Loucy (cell line): ENCODE measurements around the gene PDZD7.

Experiments
- H2AFZ ChIP-seq: fragments of 200-600 bp; sonication (generic); 2 replicates; pipeline ENCODE4 v1.6.0; 2016; ENCODE audit warnings: antibody characterized with exemption, mild to moderate bottlenecking, low read length, moderate library complexity
- H3F3A ChIP-seq: fragments of 200-600 bp; 2 replicates; pipeline ENCODE4 v1.6.0; 2016; ENCODE audit warnings: antibody characterized with exemption, low read depth, mild to moderate bottlenecking
- H3K27me3 ChIP-seq: fragments of 200-600 bp; sonication (generic); 2 replicates; pipeline ENCODE4 v1.6.1; 2014; ENCODE audit warnings: low read length, mild to moderate bottlenecking; ENCODE audit not compliant: insufficient read depth, poor library complexity, severe bottlenecking
- H3K36me3 ChIP-seq: fragments of 200-600 bp; sonication (generic); 2 replicates; pipeline ENCODE4 v1.6.1; 2016; ENCODE audit warnings: low read length; ENCODE audit not compliant: insufficient read depth
- H3K4me1 ChIP-seq: fragments of 200-600 bp; sonication (generic); 2 replicates; pipeline ENCODE4 v1.5.1; 2014; ENCODE audit warnings: low read length, mild to moderate bottlenecking; ENCODE audit not compliant: insufficient read depth, poor library complexity, severe bottlenecking
- H3K4me2 ChIP-seq: fragments of 200-600 bp; sonication (generic); 2 replicates; pipeline ENCODE4 v1.6.0; 2014; ENCODE audit warnings: antibody characterized with exemption, low read length, low read depth, mild to moderate bottlenecking; ENCODE audit not compliant: poor library complexity, severe bottlenecking
- H3K4me3 ChIP-seq: fragments of 200-600 bp; sonication (generic); 2 replicates; pipeline ENCODE4 v1.5.1; 2014; ENCODE audit warnings: low read length, mild to moderate bottlenecking, mixed read lengths; ENCODE audit not compliant: poor library complexity, severe bottlenecking
- H3K79me2 ChIP-seq: fragments of 200-600 bp; sonication (generic); 2 replicates; pipeline ENCODE4 v1.6.1; 2014; ENCODE audit warnings: low read length; ENCODE audit not compliant: insufficient read depth
- H3K9ac ChIP-seq: fragments of 200-600 bp; sonication (generic); 2 replicates; pipeline ENCODE4 v1.6.0; 2014; ENCODE audit warnings: mild to moderate bottlenecking, low read depth, low read length, moderate library complexity; ENCODE audit not compliant: poor library complexity, severe bottlenecking
- H3K9me2 ChIP-seq: fragments of 200-600 bp; sonication (generic); replicated peaks from 2 replicates; pipeline ENCODE4 v1.6.1; 2016; ENCODE audit warnings: low read depth, low read length, mixed read lengths
- H3K9me3 ChIP-seq: fragments of 200-600 bp; sonication (generic); 2 replicates; pipeline ENCODE4 v1.6.1; 2014; ENCODE audit warnings: mild to moderate bottlenecking, antibody characterized with exemption, low read length, low read depth; ENCODE audit not compliant: insufficient read depth
- H4K20me1 ChIP-seq: fragments of 200-600 bp; sonication (generic); 2 replicates; pipeline ENCODE4 v1.6.0; 2014; ENCODE audit warnings: antibody characterized with exemption, low read length, mild to moderate bottlenecking; ENCODE audit not compliant: insufficient read depth, poor library complexity, severe bottlenecking
- EZH2phosphoT487 ChIP-seq: fragments of 200-600 bp; IDR thresholded peaks from 2 replicates; pipeline ENCODE4 v1.6.1; 2018; ENCODE audit warnings: antibody characterized with exemption, mild to moderate bottlenecking, moderate library complexity, borderline replicate concordance
- TF ChIP-seq, protein P1 (sequence below): fragments of 200-600 bp; sonication (generic); conservative IDR thresholded peaks from 2 replicates; pipeline ENCODE4 v1.5.1; 2014; ENCODE audit warnings: mild to moderate bottlenecking, antibody characterized with exemption, low read length

PDZD7 gene

DNA sequence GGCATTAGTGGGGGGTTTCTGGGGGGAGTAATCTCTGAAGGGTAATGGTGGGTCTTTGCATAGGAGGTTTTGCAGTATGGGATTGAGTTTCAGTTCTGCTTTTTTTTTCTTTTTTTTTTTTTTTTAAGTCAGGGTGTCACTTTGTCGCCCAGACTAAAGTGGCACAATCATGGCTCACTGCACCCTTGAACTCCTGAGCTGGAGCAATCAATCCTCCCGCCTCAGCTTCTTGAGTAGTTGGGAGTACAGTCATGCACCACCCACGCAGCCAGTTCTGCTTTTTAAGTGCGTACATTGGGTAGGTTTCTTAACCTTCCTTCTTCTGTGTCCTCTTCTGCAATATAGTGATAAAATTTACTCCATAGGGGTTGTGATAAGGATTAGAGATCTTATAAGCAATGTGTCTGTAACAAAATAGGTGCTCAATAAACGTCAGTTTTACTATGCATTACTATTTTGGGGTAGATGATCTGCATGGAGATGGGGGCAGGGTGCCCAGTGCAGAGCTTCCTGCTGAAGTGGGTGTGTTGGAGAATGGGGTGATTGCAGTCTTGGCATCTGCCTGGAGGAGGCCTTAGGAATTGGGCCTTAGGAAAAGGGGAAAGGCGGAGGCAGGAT, 40.4 kb upstream of the PDZD7 start:
- Histone ChIP-seq H4K20me1 (no peaks in the 10 kb centered on the region), H2AFZ (no peak overlapping the region), H3K36me3 (no peaks in the 10 kb centered on the region), H3K4me2 (no peak overlapping the region), H3K9ac (no peak overlapping the region), H3K4me1 (peaks cover 10% of the 10 kb centered on the region), H3K9me3 (no peaks in the 10 kb centered on the region), H3K4me3 (no peak overlapping the region), H3F3A (no peaks in the 10 kb centered on the region), H3K27me3 (no peaks in the 10 kb centered on the region), H3K79me2 (no peaks in the 10 kb centered on the region), H3K9me2 (no peaks in the 10 kb centered on the region)
- TF ChIP-seq, protein P1, sequence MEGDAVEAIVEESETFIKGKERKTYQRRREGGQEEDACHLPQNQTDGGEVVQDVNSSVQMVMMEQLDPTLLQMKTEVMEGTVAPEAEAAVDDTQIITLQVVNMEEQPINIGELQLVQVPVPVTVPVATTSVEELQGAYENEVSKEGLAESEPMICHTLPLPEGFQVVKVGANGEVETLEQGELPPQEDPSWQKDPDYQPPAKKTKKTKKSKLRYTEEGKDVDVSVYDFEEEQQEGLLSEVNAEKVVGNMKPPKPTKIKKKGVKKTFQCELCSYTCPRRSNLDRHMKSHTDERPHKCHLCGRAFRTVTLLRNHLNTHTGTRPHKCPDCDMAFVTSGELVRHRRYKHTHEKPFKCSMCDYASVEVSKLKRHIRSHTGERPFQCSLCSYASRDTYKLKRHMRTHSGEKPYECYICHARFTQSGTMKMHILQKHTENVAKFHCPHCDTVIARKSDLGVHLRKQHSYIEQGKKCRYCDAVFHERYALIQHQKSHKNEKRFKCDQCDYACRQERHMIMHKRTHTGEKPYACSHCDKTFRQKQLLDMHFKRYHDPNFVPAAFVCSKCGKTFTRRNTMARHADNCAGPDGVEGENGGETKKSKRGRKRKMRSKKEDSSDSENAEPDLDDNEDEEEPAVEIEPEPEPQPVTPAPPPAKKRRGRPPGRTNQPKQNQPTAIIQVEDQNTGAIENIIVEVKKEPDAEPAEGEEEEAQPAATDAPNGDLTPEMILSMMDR: no peak
- TF ChIP-seq EZH2phosphoT487: no peak

DNA sequence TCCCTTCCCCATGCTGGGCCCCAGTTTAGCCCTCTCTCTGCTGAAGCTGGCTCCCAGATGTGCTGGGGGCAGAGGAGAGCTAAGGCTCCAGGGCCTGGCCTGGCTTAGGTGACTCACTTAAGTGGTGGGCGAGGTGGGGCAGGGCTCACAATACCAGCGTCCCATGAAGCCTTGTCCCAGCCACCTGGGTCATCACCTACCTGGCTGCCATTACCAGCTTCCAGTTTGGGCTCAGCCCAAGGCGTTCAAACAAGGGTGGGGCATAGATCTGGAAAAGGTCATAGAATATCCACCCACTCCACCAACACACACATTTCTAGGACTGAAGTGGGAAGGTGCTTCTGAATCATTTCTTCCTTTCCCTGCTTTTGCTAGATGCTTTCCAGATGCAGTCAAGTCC, 39.2 kb upstream of the PDZD7 start:
- H3K4me2 ChIP-seq: no peak overlapping the region
- H3K36me3 ChIP-seq: no peaks in the 10 kb centered on the region
- H3K9ac ChIP-seq: no peak overlapping the region
- no peaks in the 10 kb centered on the region for H3K9me3 ChIP-seq
- H4K20me1 ChIP-seq: no peaks in the 10 kb centered on the region
- no peaks in the 10 kb centered on the region for H3K27me3 ChIP-seq
- no peak overlapping the region for H3K4me3 ChIP-seq
- no peak for TF ChIP-seq EZH2phosphoT487
- TF ChIP-seq, protein P1: no peak
- no peaks in the 10 kb centered on the region for H3K9me2 ChIP-seq
- H2AFZ ChIP-seq: no peak overlapping the region
- H3F3A ChIP-seq: no peaks in the 10 kb centered on the region
- H3K4me1 ChIP-seq: peaks cover 13% of the 10 kb centered on the region
- no peaks in the 10 kb centered on the region for H3K79me2 ChIP-seq

GRCh38 chr10:101069441-101069840, 38.5 kb upstream of the PDZD7 start:
- peaks cover 18% of the 10 kb centered on the region for H3K4me1 ChIP-seq
- H3K9me2 ChIP-seq: no peaks in the 10 kb centered on the region
- no peak for TF ChIP-seq EZH2phosphoT487
- TF ChIP-seq, protein P1: no peak
- H3K79me2 ChIP-seq: peaks cover 5% of the 10 kb centered on the region; the same call in 1 of the 2 replicates
- H3F3A ChIP-seq: no peaks in the 10 kb centered on the region
- no peak overlapping the region for H3K4me2 ChIP-seq
- H3K9me3 ChIP-seq: no peaks in the 10 kb centered on the region
- H2AFZ ChIP-seq: no peak overlapping the region
- H3K27me3 ChIP-seq: no peaks in the 10 kb centered on the region
- no peaks in the 10 kb centered on the region for H3K36me3 ChIP-seq
- no peak overlapping the region for H3K4me3 ChIP-seq
- H4K20me1 ChIP-seq: no peaks in the 10 kb centered on the region
- no peak overlapping the region for H3K9ac ChIP-seq
